Left lung (tissue), 10 donors: ENCODE results near the gene PRKCZ. TPM values are rescaled to one million over a fixed set of nuclear protein-coding genes. Genes with fewer than 3 reads are reported as not detected.

ENCODE experiments used
- ATAC-seq: fragments of 200-7000 bp; cut with Tn5 transposase; one replicate; pipeline ENCODE4 v1.9.1; 2020; ENCODE audit warnings: moderate library complexity
- DNase-seq, 4 donors: peaks; one replicate each; pipeline ENCODE4 v3.0.0-alpha.2; 2013 to 2020
- H3K27ac ChIP-seq, 2 donors: fragments of 200-600 bp; sonication (generic) in 1 of 2; one replicate each; pipeline versions ENCODE4 v1.5.0 to v1.8.0; 2020 to 2021
- H3K27me3 ChIP-seq, 2 donors: fragments of 200-600 bp; sonication (generic) in 1 of 2; one replicate each; pipeline versions ENCODE4 v1.5.0 to v1.8.0; 2020 to 2021
- H3K36me3 ChIP-seq, 2 donors: fragments of 200-600 bp; sonication (generic) in 1 of 2; one replicate each; pipeline versions ENCODE4 v1.5.0 to v1.8.0; 2020 to 2021
- H3K4me1 ChIP-seq, 2 donors: fragments of 200-600 bp; one replicate each; pipeline ENCODE4 v1.8.0; 2021
- H3K4me3 ChIP-seq, 2 donors: fragments of 200-600 bp; sonication (generic) in 1 of 2; one replicate each; pipeline versions ENCODE4 v1.5.0 to v1.8.0; 2020 to 2021; ENCODE audit warnings: mild to moderate bottlenecking in 1 of 2
- H3K9me3 ChIP-seq, 2 donors: fragments of 200-600 bp; sonication (generic) in 1 of 2; one replicate each; pipeline versions ENCODE4 v1.5.0 to v1.8.0; 2020 to 2021
- intact Hi-C, 2 donors: fragments of 100-400 bp; cut with DNase I; formaldehyde crosslinking; loops; one replicate each; pipeline versions ENCODE4 v1.11.2 to v1.14.2; 2022
- polyA plus RNA-seq, 6 donors: library from polyadenylated mRNA; unstranded; fragments of 120-200 nt; gene quantifications; one replicate each; pipeline ENCODE4 v1.2.1, GENCODE V29; 2013; ENCODE audit not compliant: insufficient read length in 6 of 6
- total RNA-seq, 2 donors: library from RNA; stranded (reverse); fragmentation: NEBNext Ultra II Directional; extraction: Animal tissue kit (Norgen Biotek cat#: 25700); gene quantifications; one replicate each; pipeline ENCODE4 v1.2.1, GENCODE V29; 2021
- TF ChIP-seq, protein P1 (sequence below), 2 donors: fragments of 200-600 bp; sonication (generic) in 1 of 2; IDR thresholded peaks; one replicate each; pipeline versions ENCODE4 v1.5.0 to v1.8.0; 2021; ENCODE audit warnings: antibody characterized with exemption in 2 of 2
- donor health status: DM: no; HTN: yes; CAD: no.
- donor health status: DM: no; HTN: no; CAD: no.

Gene PRKCZ
- total and polyA plus RNA-seq, 8 donors: 37.5 to 129 (median 48.0) TPM

DNA sequence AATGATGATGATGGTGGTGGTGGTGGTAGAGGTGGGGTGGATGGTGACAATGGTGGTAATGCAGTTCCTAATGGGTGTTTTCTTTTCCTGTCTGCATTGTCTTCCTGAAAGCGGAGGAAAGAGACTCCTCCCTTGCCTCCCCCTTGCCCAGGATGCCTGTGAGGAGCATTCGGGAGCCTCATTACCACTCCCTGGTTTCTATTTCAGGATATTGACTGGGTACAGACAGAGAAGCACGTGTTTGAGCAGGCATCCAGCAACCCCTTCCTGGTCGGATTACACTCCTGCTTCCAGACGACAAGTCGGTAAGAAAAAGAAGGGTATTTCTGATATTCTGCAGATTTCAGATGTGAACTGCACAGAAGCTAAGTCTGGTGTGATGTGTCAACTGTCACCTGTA lies 105.6 kb downstream of the PRKCZ start:
- Histone ChIP-seq H3K27ac (no peak overlapping the region), H3K27me3 (no peaks in the 10 kb centered on the region), H3K4me1 (peaks cover 0 to 27% of the 10 kb centered on the region in 2 donors), H3K36me3 (peaks cover 0 to 50% of the 10 kb centered on the region in 2 donors), H3K9me3 (no peaks in the 10 kb centered on the region), H3K4me3 (no peak overlapping the region)
- ATAC-seq (no peak), DNase-seq (no peak)
- intact Hi-C loops: no loop called here
- TF ChIP-seq, protein P1, sequence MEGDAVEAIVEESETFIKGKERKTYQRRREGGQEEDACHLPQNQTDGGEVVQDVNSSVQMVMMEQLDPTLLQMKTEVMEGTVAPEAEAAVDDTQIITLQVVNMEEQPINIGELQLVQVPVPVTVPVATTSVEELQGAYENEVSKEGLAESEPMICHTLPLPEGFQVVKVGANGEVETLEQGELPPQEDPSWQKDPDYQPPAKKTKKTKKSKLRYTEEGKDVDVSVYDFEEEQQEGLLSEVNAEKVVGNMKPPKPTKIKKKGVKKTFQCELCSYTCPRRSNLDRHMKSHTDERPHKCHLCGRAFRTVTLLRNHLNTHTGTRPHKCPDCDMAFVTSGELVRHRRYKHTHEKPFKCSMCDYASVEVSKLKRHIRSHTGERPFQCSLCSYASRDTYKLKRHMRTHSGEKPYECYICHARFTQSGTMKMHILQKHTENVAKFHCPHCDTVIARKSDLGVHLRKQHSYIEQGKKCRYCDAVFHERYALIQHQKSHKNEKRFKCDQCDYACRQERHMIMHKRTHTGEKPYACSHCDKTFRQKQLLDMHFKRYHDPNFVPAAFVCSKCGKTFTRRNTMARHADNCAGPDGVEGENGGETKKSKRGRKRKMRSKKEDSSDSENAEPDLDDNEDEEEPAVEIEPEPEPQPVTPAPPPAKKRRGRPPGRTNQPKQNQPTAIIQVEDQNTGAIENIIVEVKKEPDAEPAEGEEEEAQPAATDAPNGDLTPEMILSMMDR (IDR thresholded peaks at IDR 0.05): no peak

DNA sequence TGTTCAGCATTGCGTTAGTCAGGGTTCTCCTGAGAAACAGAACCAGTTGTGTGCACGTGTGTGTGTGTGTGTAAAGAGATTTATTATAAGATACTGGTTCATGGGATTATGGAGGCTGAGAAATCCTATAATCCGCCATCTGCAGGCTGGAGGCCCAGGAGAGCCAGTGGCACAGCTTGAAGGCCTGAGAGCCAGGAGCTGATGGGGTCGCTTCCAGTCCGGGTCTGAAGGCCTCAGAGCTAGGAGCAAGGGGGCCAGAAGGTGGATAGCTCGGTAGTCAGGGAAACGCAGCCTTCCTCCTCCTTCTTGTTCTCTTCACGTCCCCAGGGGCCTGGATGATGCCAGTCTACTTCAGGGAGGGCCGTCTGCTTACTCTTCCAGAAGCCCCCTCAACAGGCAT lies 106.7 kb downstream of the PRKCZ start:
- Histone ChIP-seq H3K27me3 (no peaks in the 10 kb centered on the region), H3K27ac (no peak overlapping the region), H3K4me3 (no peak overlapping the region), H3K9me3 (no peaks in the 10 kb centered on the region), H3K36me3 (peaks cover 0 to 52% of the 10 kb centered on the region in 2 donors), H3K4me1 (peaks cover 0 to 16% of the 10 kb centered on the region in 2 donors)
- intact Hi-C loops: no loop called here
- peak in 1 of 4 donors; percentile 24 for DNase-seq
- TF ChIP-seq, protein P1 (IDR thresholded peaks at IDR 0.05): no peak
- ATAC-seq: no peak

DNA sequence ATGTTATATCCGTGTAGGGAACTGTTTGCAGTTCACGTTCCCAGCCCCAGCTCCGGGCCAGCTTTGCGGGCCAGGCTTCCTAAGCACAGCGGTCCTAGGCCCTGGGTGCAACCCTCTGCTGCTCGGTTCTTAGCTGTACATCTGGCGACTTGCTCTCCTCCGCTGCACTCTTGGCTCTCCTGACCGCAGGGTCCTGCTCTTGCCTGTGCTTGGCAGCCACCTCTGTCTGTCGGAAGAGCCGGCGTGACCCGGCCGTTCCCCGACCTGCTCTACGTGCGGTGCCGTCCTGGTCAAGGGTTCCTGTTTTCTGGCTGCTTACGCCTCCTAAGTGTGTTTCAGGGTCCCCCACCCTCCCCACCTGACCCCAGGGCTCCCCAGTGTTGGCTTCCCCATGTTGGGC lies 107.6 kb downstream of the PRKCZ start:
- H3K9me3 ChIP-seq: no peaks in the 10 kb centered on the region
- H3K27me3 ChIP-seq: no peaks in the 10 kb centered on the region
- H3K4me1 ChIP-seq: peaks cover 0 to 7% of the 10 kb centered on the region in 2 donors
- H3K36me3 ChIP-seq: peaks cover 0 to 49% of the 10 kb centered on the region in 2 donors
- no peak overlapping the region for H3K27ac ChIP-seq
- no peak for ATAC-seq
- H3K4me3 ChIP-seq: no peak overlapping the region
- intact Hi-C loops: no loop called here
- TF ChIP-seq, protein P1 (IDR thresholded peaks at IDR 0.05): no peak
- DNase-seq: peak in 1 of 4 donors; percentile 47

DNA sequence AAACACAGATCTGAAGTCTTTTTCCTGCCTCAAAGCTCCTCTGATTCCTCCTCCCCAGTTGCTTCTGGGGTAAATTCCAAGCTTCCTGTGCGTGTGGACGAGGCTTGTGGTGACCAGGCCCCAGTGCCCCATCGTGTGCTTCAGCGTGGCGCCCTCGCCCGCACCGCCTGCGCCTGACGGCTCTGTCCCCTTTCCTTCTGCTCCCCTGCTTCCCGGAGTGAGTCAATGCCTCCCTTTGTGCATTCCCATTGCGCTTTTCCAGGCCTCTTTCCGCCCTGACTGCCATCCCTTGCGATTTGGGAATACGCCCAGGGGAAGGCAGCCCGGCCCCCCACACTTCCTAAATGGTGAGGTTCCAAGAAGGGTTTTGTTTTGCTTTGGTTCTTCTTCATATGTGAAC lies 108.1 kb downstream of the PRKCZ start:
- H3K4me1 ChIP-seq: peaks cover 0 to 7% of the 10 kb centered on the region in 2 donors
- H3K4me3 ChIP-seq: no peak overlapping the region
- TF ChIP-seq, protein P1 (IDR thresholded peaks at IDR 0.05): no peak
- H3K36me3 ChIP-seq: peaks cover 0 to 45% of the 10 kb centered on the region in 2 donors
- intact Hi-C loops: no loop called here
- H3K27ac ChIP-seq: no peak overlapping the region
- ATAC-seq (no peak), DNase-seq (no peak)
- H3K9me3 ChIP-seq: no peaks in the 10 kb centered on the region
- H3K27me3 ChIP-seq: no peaks in the 10 kb centered on the region

DNA sequence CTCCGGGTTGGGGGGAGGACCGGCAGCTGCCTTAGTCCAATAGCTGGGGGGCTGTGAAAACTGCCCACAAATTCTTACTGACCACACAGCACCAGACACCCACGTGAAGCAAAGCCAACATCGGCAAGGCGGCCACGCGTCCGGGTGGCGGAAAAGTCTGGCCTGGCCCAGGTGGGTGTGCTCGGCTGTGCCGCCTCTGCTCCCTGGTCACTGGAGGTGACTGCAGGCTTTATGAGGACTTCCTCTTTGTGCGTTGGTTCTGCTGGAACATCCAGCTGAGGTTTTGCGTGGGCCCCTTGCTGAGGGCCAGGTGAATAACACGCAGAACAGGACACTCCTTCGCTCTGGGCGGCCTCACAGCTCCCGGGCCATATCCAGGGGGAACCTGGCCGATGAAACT lies 108.9 kb downstream of the PRKCZ start:
- H3K36me3 ChIP-seq: peaks cover 0 to 40% of the 10 kb centered on the region in 2 donors
- TF ChIP-seq, protein P1 (IDR thresholded peaks at IDR 0.05): no peak
- peaks cover 0 to 4% of the 10 kb centered on the region in 2 donors for H3K9me3 ChIP-seq
- peaks cover 0 to 7% of the 10 kb centered on the region in 2 donors for H3K4me1 ChIP-seq
- DNase-seq: no peak
- intact Hi-C loops: no loop called here
- ATAC-seq: no peak
- no peaks in the 10 kb centered on the region for H3K27me3 ChIP-seq
- no peak overlapping the region for H3K27ac ChIP-seq
- H3K4me3 ChIP-seq: no peak overlapping the region
